Smooth muscle cell (in vitro differentiated cells): ENCODE data around the gene PCGF1. TPM values are rescaled to one million over a fixed set of nuclear protein-coding genes. Genes with fewer than 3 reads are reported as not detected.
"Not testable (repeated sequence)": the region's sequence is repeated elsewhere in the genome, so short reads cannot be mapped to it uniquely, and the experiment has no call there.

ENCODE experiments used
- DNase-seq: peaks from one replicate; lab custom pipeline; 2025; ENCODE audit not compliant: unreplicated experiment; lab: John Stamatoyannopoulos, UW
- H2AFZ ChIP-seq: fragments of 200-600 bp; sonication (generic); 2 replicates; pipeline ENCODE4 v1.6.0; 2016; ENCODE audit warnings: antibody characterized with exemption, low read depth, mild to moderate bottlenecking
- H3F3A ChIP-seq: fragments of 200-600 bp; sonication (generic); 2 replicates; pipeline ENCODE4 v1.6.0; 2017; ENCODE audit warnings: antibody characterized with exemption, low read depth
- H3K27ac ChIP-seq: fragments of 200-600 bp; sonication (generic); 2 replicates; pipeline ENCODE4 v1.5.1; 2016; ENCODE audit warnings: low read depth, mild to moderate bottlenecking
- H3K27me3 ChIP-seq: fragments of 200-600 bp; sonication (generic); 2 replicates; pipeline ENCODE4 v1.6.1; 2016; ENCODE audit warnings: low read depth, mild to moderate bottlenecking
- H3K36me3 ChIP-seq: fragments of 200-600 bp; sonication (generic); 2 replicates; pipeline ENCODE4 v1.5.1; 2016; ENCODE audit warnings: low read depth
- H3K4me1 ChIP-seq: fragments of 200-600 bp; sonication (generic); 2 replicates; pipeline ENCODE4 v1.5.1; 2016; ENCODE audit warnings: low read depth
- H3K4me2 ChIP-seq: fragments of 200-600 bp; sonication (generic); 2 replicates; pipeline ENCODE4 v1.6.0; 2016; ENCODE audit warnings: mild to moderate bottlenecking
- H3K4me3 ChIP-seq: fragments of 200-600 bp; sonication (generic); 2 replicates; pipeline ENCODE4 v1.5.1; 2016; ENCODE audit warnings: mild to moderate bottlenecking
- H3K79me2 ChIP-seq: fragments of 200-600 bp; sonication (generic); 2 replicates; pipeline ENCODE4 v1.6.0; 2016; ENCODE audit warnings: low read depth, mild to moderate bottlenecking
- H3K9ac ChIP-seq: fragments of 200-600 bp; sonication (generic); 2 replicates; pipeline ENCODE4 v1.6.0; 2016; ENCODE audit warnings: low read depth
- H3K9me3 ChIP-seq: fragments of 200-600 bp; sonication (generic); replicated peaks from 2 replicates; pipeline ENCODE4 v1.5.1; 2016; ENCODE audit warnings: low read depth
- H4K20me1 ChIP-seq: fragments of 200-600 bp; sonication (generic); 2 replicates; pipeline ENCODE4 v1.6.0; 2016; ENCODE audit warnings: low read depth
- WGBS: methylation state at CpG from one replicate; pipeline ENCODE4 v1.1.7; 2016; ENCODE audit warnings: low lambda C conversion rate; 5-methylcytosine and 5-hydroxymethylcytosine counted together
- polyA plus RNA-seq: library from polyadenylated mRNA; unstranded; fragments of >200 nt; fragmentation: Nextera tagmentation; extraction: Ambion mirVana; gene quantifications from 2 replicates; pipeline ENCODE4 v1.2.1, GENCODE V29; 2016
- total RNA-seq: library from RNA; depleted of rRNA; stranded (reverse); fragments of >200 nt; gene quantifications from 2 replicates; pipeline ENCODE4 v1.2.3, GENCODE V29; 2014
- TF ChIP-seq, protein P1 (sequence below): fragments of 200-600 bp; sonication (generic); IDR thresholded peaks from 2 replicates; pipeline ENCODE4 v1.5.1; 2017; ENCODE audit warnings: borderline replicate concordance, mild to moderate bottlenecking, antibody characterized with exemption; ENCODE audit not compliant: insufficient read depth, poor library complexity, severe bottlenecking

The PCGF1 gene
- total and polyA plus RNA-seq, 2 experiments from 2014 or later: 19.1 to 29.3 TPM

GRCh38 chr2:74472086-74472944 is 35.2 kb downstream of the PCGF1 start, which contains the start of gene MRPL53:
MRPL53 (minus strand) TSS chr2:74472680; CDS start chr2:74472660, 20 bp downstream.
- Histone ChIP-seq H2AFZ (peak within 1 kb of the TSS; percentile 88), H3K4me3 (peak within 1 kb of the TSS; percentile 65), H3K4me1 (peaks cover 12% of the 10 kb centered on the region), H3K4me2 (peak within 1 kb of the TSS; percentile 89), H3K27ac (peak within 1 kb of the TSS; percentile 91), H3K27me3 (no peaks in the 10 kb centered on the region), H3K9ac (peak within 1 kb of the TSS; percentile 70), H4K20me1 (no peaks in the 10 kb centered on the region), H3F3A (peaks cover 8% of the 10 kb centered on the region), H3K36me3 (no peaks in the 10 kb centered on the region), H3K9me3 (no peaks in the 10 kb centered on the region), H3K79me2 (peaks cover 2% of the 10 kb centered on the region)
- DNase-seq: peak; percentile 63
- WGBS: 2% methylated on average over 65 of the region's 66 CpGs
- TF ChIP-seq, protein P1, sequence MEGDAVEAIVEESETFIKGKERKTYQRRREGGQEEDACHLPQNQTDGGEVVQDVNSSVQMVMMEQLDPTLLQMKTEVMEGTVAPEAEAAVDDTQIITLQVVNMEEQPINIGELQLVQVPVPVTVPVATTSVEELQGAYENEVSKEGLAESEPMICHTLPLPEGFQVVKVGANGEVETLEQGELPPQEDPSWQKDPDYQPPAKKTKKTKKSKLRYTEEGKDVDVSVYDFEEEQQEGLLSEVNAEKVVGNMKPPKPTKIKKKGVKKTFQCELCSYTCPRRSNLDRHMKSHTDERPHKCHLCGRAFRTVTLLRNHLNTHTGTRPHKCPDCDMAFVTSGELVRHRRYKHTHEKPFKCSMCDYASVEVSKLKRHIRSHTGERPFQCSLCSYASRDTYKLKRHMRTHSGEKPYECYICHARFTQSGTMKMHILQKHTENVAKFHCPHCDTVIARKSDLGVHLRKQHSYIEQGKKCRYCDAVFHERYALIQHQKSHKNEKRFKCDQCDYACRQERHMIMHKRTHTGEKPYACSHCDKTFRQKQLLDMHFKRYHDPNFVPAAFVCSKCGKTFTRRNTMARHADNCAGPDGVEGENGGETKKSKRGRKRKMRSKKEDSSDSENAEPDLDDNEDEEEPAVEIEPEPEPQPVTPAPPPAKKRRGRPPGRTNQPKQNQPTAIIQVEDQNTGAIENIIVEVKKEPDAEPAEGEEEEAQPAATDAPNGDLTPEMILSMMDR: no peak

GRCh38 chr2:74471332-74472065 is 36.0 kb downstream of the PCGF1 start:
- Histone ChIP-seq H3F3A (peaks cover 11% of the 10 kb centered on the region), H3K9me3 (no peaks in the 10 kb centered on the region), H3K36me3 (no peaks in the 10 kb centered on the region), H3K9ac (peak overlapping the region; percentile 70), H3K79me2 (peaks cover 3% of the 10 kb centered on the region), H2AFZ (peak overlapping the region; percentile 88), H3K27me3 (no peaks in the 10 kb centered on the region), H3K4me3 (peak overlapping the region; percentile 65), H3K27ac (peak overlapping the region; percentile 91), H3K4me2 (peak overlapping the region; percentile 89), H4K20me1 (no peaks in the 10 kb centered on the region), H3K4me1 (peaks cover 12% of the 10 kb centered on the region)
- no peak for DNase-seq
- TF ChIP-seq, protein P1: no peak
- WGBS: 70% methylated on average over 16 of the region's 16 CpGs

DNA sequence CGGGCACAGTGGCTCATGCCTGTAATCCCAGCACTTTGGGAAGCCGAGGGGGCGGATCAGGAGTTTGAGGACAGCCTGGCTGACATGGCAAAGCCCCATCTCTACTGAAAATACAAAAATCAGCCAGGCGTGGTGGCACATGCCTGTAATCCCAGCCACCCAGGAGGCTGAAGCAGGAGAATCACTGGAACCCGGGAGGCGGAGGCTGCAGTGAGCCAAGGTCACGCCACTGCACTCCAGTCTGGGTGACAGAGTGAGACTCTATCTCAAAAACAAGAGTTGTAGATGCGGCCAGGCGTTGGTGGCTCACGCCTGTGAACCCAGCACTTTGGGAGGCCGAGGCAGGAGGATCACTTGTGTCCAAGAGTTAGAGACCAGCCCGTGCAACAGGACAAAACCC is 36.8 kb downstream of the PCGF1 start:
- H3K36me3 ChIP-seq, H2AFZ ChIP-seq, H3K9me3 ChIP-seq, H4K20me1 ChIP-seq, H3K27me3 ChIP-seq, DNase-seq, H3K79me2 ChIP-seq, H3K9ac ChIP-seq, H3K4me2 ChIP-seq, H3K4me3 ChIP-seq, H3K27ac ChIP-seq: not testable (repeated sequence)
- 98% methylated on average over 12 of the region's 12 CpGs for WGBS
- peaks cover 16% of the 10 kb centered on the region for H3K4me1 ChIP-seq
- H3F3A ChIP-seq: peaks cover 11% of the 10 kb centered on the region

GRCh38 chr2:74464406-74464805 is 43.1 kb downstream of the PCGF1 start:
- Histone ChIP-seq H4K20me1 (no peaks in the 10 kb centered on the region), H3K27ac (peak overlapping the region; percentile 75), H3K79me2 (peaks cover 38% of the 10 kb centered on the region), H3K27me3 (no peaks in the 10 kb centered on the region), H2AFZ (peak overlapping the region; percentile 96), H3K36me3 (no peaks in the 10 kb centered on the region), H3K4me1 (peaks cover 14% of the 10 kb centered on the region), H3K9ac (peak overlapping the region; percentile 85), H3F3A (peaks cover 15% of the 10 kb centered on the region), H3K9me3 (no peaks in the 10 kb centered on the region), H3K4me3 (peak overlapping the region; percentile 81), H3K4me2 (peak overlapping the region; percentile 97)
- DNase-seq: no peak
- WGBS: 14% methylated on average over 13 of the region's 13 CpGs
- TF ChIP-seq, protein P1: no peak
